GM18951 (cell line): ENCODE data around the gene PITRM1.
"Not testable (repeated sequence)": the region's sequence is repeated elsewhere in the genome, so short reads cannot be mapped to it uniquely, and the experiment has no call there.

Experiments used
- POLR2A ChIP-seq: IDR thresholded peaks from 4 replicates; pipeline ENCODE4 v1.6.1; 2011; ENCODE audit warnings: mild to moderate bottlenecking; ENCODE audit not compliant: insufficient read length, insufficient read depth; ENCODE audit errors: extremely low read depth
- in situ Hi-C: fragments of 300-500 bp; cut with MboI; formaldehyde crosslinking; loops from one replicate; pipeline ENCODE4 v1.12.0; 2022; ENCODE audit warnings: low sequenced_read_pairs, mixed read lengths, inconsistent platforms; ENCODE audit not compliant: unreplicated experiment

Gene PITRM1

GRCh38 chr10:3192856-3193635, 20.5 kb upstream of the PITRM1 start:
- no peak for TF ChIP-seq POLR2A

DNA sequence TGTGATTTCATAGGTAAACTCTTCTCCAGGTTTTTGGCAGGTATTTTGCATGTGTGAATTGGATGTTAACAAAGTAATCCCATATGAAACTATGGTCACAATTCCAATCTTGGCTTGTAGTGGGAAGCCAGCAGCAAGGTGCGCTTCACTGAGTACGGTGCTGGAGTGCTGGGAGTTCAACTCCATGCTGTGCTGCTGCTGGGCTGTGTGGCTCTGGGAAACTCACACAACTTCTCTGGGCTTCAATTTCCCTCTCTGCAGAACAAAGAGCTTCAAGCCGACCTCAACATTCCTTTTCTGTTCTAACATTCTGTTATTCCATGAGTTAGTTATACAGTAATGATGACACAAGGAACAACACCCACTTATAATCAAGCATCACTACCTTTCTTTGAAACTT, 18.2 kb upstream of the PITRM1 start:
- in situ Hi-C loops, result no loop called here
- TF ChIP-seq POLR2A, result no peak

More at GRCh38 chr10:3192856-3193635, 20.5 kb upstream of the PITRM1 start:
- in situ Hi-C loops, result no loop called here

GRCh38 chr10:3187229-3187628, 14.6 kb upstream of the PITRM1 start:
- in situ Hi-C loops, result not testable (repeated sequence)

DNA sequence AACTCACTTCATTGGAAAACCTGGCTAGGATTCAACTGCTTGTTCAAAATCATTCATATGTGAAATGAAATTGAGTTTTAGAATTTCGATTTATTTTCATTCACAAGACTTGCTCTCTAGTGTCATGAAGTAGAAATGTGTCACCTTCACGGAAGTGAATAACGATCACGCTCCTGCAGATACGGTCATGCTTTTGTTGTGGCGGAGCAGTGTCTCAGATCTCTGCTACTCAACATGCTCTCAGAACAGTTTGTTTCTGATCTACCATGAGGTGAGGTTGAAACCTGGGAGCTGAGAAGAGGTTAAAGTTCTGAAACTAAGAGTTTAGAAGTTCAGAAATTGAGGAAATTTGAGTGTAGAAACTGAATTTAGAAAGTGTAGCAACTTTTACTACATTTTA, 13.8 kb upstream of the PITRM1 start:
- in situ Hi-C loops, result no loop called here
- no peak for TF ChIP-seq POLR2A

DNA sequence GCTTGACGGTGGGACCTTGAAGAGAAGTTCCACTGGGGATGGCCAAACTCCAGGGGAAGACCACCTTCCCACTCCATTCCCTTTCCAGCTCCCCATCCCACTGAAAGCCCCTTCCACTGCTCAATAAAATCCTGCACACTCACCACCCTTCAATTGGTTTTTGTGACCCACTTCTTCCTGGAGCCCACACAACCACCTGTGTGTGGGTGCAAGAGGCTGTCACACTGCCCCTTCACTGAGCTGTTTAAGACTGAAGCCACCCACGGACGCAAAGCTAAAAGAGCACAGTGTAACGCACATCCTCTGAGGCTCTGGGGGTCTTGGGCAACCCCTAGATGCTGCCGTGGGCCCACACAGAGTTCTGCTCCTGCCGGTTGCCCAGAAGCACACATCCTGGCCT, 12.8 kb upstream of the PITRM1 start:
- in situ Hi-C loops, result no loop called here
- TF ChIP-seq POLR2A, result no peak

- no peak for TF ChIP-seq POLR2A
- in situ Hi-C loops, result no loop called here
Measured at GRCh38 chr10:3180355-3181025, 7.9 kb upstream of the PITRM1 start.

- TF ChIP-seq POLR2A, result no peak
Measured at GRCh38 chr10:3179174-3179573, 6.6 kb upstream of the PITRM1 start.

GRCh38 chr10:3178042-3178441, 5.5 kb upstream of the PITRM1 start:
- TF ChIP-seq POLR2A, result no peak
- in situ Hi-C loops, result no loop called here

More at GRCh38 chr10:3179174-3179573, 6.6 kb upstream of the PITRM1 start:
- in situ Hi-C loops, result no loop called here

DNA sequence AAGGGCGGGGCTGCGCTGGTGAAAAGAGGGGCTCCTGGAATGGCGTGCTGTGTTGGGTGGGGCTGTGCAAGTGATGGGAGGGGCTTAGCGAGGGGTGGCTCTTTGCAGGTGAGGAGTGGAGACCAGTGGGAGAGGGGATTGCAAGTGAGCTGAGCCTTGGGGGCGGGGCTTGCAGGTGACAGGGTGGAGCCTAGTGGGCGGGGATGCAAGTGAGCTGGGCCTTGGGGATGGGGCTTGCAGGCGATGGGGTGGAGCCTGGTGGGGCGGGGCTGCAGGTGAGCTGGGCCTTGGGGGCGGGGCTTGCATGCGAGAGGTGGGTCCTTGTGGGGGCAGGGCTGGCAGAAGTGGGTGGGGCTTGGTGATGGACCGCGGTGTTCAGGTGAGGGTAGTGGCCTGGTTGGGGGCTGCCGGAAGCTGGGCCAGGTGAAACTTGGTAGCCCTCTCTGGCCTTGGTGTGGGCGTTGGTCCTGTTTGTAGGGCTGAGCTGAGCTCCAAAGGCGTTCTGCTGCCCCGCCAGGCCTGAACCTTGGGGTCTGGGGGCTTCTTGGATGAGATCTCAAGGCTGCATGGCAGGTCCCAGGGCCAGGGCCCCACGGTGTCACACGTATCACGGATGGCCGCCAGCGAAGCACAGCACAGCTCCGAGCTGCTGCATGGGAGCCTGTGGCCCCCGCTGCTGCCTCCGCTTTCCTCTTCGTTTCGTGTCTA, 743 bp upstream of the PITRM1 start:
- TF ChIP-seq POLR2A, result no peak
- in situ Hi-C loops, result no loop called here

GRCh38 chr10:3172081-3172445, 519 bp downstream of the PITRM1 start:
- in situ Hi-C loops, result no loop called here
- TF ChIP-seq POLR2A, result no peak

DNA sequence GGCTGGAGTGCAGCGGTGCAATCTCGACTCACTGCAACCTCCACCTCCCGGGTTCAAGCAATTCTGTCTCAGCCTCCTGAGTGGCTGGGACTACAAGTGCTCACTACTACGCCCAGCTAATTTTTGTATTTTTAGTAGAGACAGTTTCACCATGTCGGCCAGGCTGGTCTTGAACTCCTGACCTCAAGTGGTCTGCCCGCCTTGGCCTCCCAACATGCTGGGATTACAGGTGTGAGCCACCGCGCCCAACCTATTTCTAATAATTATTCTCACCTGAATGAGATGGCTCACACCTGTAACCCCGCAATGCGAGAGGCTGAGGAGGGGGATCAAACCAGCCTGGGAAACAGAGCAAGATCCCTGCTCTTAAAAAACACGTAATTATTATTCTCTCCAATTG, 1.1 kb downstream of the PITRM1 start:
- in situ Hi-C loops, result not testable (repeated sequence)

- TF ChIP-seq POLR2A, result no peak
- in situ Hi-C loops, result no loop called here
Measured at GRCh38 chr10:3169673-3170072, 2.9 kb downstream of the PITRM1 start.

GRCh38 chr10:3169271-3169670, 3.3 kb downstream of the PITRM1 start:
- in situ Hi-C loops, result no loop called here
- no peak for TF ChIP-seq POLR2A
